SU-DHL-6 (cell line): ENCODE data around the gene CCDC27.

Experiments
- EZH2phosphoT487 ChIP-seq: fragments of 200-600 bp; sonication (generic), shearing (Covaris generic); conservative IDR thresholded peaks from 2 replicates; pipeline ENCODE4 v1.6.1; 2018; ENCODE audit warnings: mild to moderate bottlenecking, antibody characterized with exemption, low read length, moderate library complexity, mixed read lengths
- TF ChIP-seq, protein P1 (sequence below): fragments of 200-600 bp; sonication (generic); IDR thresholded peaks from one replicate; pipeline ENCODE4 v1.5.1; 2017; ENCODE audit warnings: antibody characterized with exemption, mild to moderate bottlenecking, low read length, moderate library complexity; ENCODE audit not compliant: insufficient read depth, poor library complexity, severe bottlenecking

DNA sequence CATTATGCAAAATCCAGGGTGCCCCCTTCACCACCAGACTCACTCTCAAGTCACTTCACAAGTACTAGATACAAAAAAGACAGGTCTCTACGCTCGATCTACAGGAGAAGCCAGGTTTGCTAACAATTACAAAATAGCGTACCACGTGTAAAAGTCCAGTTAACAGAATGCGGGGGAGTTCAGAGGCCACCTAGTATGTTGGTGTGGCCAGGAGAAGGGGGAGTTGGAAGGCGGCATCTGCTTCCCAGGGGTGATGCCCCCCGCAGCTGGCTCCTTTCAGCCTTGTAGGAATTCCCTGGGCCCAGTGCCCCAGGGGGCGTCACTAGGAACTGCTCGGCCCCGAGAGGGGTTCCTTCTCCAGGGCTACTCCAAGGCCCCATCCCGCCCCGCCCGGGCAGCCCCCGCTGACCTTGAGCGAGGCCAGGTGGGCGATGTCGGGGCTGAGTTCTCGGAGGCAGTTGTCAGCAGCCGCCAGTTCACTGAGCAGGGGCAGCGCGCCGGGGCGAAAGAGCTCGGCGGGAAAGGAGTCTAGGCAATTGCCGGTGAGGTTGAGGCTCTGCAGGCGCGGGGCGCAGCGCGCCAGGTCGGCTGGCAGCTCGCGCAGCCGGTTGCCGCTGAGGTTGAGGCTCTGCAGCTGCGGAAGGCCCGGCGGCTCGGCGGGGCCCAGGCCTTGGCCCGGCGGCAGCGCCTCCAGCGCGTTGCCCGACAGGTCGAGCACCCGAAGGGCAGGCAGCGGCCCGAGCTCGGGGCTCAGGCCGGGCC lies 43.4 kb downstream of the CCDC27 start:
- TF ChIP-seq, protein P1, sequence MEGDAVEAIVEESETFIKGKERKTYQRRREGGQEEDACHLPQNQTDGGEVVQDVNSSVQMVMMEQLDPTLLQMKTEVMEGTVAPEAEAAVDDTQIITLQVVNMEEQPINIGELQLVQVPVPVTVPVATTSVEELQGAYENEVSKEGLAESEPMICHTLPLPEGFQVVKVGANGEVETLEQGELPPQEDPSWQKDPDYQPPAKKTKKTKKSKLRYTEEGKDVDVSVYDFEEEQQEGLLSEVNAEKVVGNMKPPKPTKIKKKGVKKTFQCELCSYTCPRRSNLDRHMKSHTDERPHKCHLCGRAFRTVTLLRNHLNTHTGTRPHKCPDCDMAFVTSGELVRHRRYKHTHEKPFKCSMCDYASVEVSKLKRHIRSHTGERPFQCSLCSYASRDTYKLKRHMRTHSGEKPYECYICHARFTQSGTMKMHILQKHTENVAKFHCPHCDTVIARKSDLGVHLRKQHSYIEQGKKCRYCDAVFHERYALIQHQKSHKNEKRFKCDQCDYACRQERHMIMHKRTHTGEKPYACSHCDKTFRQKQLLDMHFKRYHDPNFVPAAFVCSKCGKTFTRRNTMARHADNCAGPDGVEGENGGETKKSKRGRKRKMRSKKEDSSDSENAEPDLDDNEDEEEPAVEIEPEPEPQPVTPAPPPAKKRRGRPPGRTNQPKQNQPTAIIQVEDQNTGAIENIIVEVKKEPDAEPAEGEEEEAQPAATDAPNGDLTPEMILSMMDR: no peak
- no peak for TF ChIP-seq EZH2phosphoT487
